Activated naive CD8-positive, alpha-beta T cell treated with anti-CD3 and anti-CD28 coated beads, Interleukin-2, amount 10 ng/mL, durations not matched to agents 7 days and 5 days (primary cell): Measurements from ENCODE around the gene STAT4. TPM values are rescaled to one million over a fixed set of nuclear protein-coding genes. Genes with fewer than 3 reads are reported as not detected.

Experiments used
- ATAC-seq: fragments of 150-1000 bp; cut with Tn5 transposase; one replicate; pipeline ENCODE4 v1.10.0; 2021; ENCODE audit warnings: low read depth, moderate library complexity
- POLR2A ChIA-PET: fragments of 350-600 bp; sonication (Branson Sonifier 250); formaldehyde crosslinking; loops from one replicate; lab custom pipeline; 2021; ENCODE audit warnings: antibody characterized with exemption; lab: Charles Lee
- DNase-seq: peaks from one replicate; pipeline ENCODE4 v3.0.0; 2021
- H3K27ac Mint-ChIP-seq: one replicate; pipeline ENCODE4 v1.8.0; 2022; ENCODE audit warnings: mild to moderate bottlenecking, mixed read lengths
- H3K27me3 Mint-ChIP-seq: one replicate; pipeline ENCODE4 v1.8.0; 2022; ENCODE audit warnings: mild to moderate bottlenecking, moderate library complexity, mixed read lengths
- H3K36me3 Mint-ChIP-seq: one replicate; pipeline ENCODE4 v1.8.0; 2021; ENCODE audit warnings: mild to moderate bottlenecking, mixed read lengths
- H3K4me1 Mint-ChIP-seq: one replicate; pipeline ENCODE4 v1.8.0; 2021; ENCODE audit warnings: mixed read lengths
- H3K4me3 Mint-ChIP-seq: one replicate; pipeline ENCODE4 v1.8.0; 2022; ENCODE audit warnings: mild to moderate bottlenecking, moderate library complexity, mixed read lengths
- H3K9me3 Mint-ChIP-seq: one replicate; pipeline ENCODE4 v1.8.0; 2021; ENCODE audit warnings: mixed read lengths
- total RNA-seq, 2 experiments: library from RNA; stranded (reverse); gene quantifications; one replicate each; pipeline ENCODE4 v1.2.3, GENCODE V29; 2021

STAT4 gene
- total RNA-seq, 2 experiments from 2014 or later = 170 to 177 TPM

DNA sequence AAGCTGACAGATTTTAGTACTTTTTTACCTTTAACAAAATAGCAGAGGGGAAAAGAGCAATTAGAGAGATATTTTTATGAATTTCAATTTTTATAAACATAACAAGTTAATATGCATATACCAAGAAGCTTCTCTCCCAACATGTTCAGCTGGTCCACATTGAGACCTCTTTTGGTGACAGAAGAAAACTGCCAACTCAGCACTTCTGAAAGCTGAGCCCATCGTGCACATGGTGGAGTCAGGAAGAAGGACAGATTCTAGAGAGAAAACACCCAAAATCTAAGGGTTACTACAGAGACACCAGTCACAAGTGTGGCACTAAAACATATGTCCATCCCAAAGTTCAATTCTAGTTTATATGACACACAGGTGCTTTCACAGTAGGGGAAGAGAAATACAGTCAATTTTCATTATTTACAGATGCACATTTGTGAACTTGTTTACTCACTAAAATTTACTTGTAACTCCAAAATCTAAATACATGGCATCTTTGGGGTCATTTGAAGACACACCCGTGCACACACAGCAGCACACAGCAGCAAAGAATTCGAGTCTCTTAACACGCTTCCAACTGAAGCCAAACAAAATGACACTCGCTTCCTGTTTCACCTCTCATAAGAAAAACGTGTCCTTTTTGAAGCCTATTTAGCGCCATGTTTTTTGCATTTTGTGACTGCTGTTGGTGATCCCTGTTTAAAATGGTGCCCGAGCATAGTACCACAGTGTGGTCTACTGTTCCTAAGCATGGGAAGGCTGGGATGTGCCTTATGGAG lies 168.3 kb downstream of the STAT4 start:
- ATAC-seq (no peak), DNase-seq (no peak)
- Mint-ChIP-seq H3K27ac (peak overlapping the region; percentile 62), H3K27me3 (no peaks in the 10 kb centered on the region), H3K36me3 (peaks cover 80% of the 10 kb centered on the region), H3K4me3 (no peak overlapping the region), H3K9me3 (no peaks in the 10 kb centered on the region), H3K4me1 (peaks cover 60% of the 10 kb centered on the region)
- POLR2A ChIA-PET = interaction anchor here (1.5 to 2.0 kb wide), 3 partner anchors 20 to 31 kb away, joined by 3 to 8 read pairs (median 5); partner anchors contain the start of gene STAT1

DNA sequence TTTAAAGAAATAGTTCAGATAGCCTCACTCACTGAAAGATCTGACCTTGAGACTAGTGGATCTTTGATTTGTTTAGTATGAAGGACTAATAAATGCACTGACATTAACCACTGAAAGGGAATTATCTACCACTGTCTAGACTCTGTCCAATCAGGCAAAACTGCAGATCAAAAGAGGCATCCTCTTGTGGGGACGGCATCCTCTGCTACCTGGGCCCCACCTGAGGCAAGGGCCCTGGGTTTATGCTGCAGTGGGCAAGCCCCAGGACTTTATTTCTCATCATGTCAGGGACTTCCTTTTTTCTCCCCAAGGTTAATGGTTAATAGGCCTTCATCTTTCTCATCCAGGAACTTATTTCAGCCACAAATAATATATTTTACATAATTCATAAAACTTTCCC lies 169.1 kb downstream of the STAT4 start:
- peak overlapping the region; percentile 36 for H3K27ac Mint-ChIP-seq
- no peak overlapping the region for H3K4me3 Mint-ChIP-seq
- peaks cover 58% of the 10 kb centered on the region for H3K4me1 Mint-ChIP-seq
- DNase-seq = no peak
- H3K9me3 Mint-ChIP-seq = no peaks in the 10 kb centered on the region
- POLR2A ChIA-PET = interaction anchor here (1.7 to 2.1 kb wide), 3 partner anchors 8 to 32 kb away, joined by 5 to 8 read pairs (median 7); partner anchors contain the start of gene STAT1
- ATAC-seq = no peak
- peaks cover 79% of the 10 kb centered on the region for H3K36me3 Mint-ChIP-seq
- no peaks in the 10 kb centered on the region for H3K27me3 Mint-ChIP-seq

DNA sequence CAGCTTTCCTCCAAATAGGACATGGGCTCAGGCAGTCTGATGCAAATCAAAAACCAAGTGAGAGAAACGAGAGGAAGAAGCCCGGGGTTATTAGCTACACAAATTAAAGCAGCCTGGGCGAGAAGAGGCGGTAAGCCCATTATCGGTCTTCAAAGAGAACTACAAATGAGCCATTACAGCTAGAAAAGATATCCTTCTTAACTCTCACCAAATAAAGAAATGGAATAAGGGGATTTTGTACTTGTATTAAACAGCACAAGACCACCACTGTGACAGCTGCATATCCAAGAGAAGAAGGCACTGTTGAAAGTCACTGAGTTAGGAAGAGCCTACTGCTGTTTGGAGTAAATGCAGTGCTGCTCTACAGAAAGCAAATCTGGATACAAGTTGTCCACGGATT lies 169.5 kb downstream of the STAT4 start:
- Mint-ChIP-seq H3K27ac (peak overlapping the region; percentile 44), H3K4me1 (peaks cover 57% of the 10 kb centered on the region), H3K27me3 (no peaks in the 10 kb centered on the region), H3K36me3 (peaks cover 80% of the 10 kb centered on the region), H3K9me3 (no peaks in the 10 kb centered on the region), H3K4me3 (no peak overlapping the region)
- POLR2A ChIA-PET = interaction anchor here (0.6 to 2.1 kb wide), 3 partner anchors 9 to 52 kb away, joined by 4 to 8 read pairs (median 7); partner anchors contain the start of gene STAT1
- no peak for ATAC-seq
- no peak for DNase-seq

DNA sequence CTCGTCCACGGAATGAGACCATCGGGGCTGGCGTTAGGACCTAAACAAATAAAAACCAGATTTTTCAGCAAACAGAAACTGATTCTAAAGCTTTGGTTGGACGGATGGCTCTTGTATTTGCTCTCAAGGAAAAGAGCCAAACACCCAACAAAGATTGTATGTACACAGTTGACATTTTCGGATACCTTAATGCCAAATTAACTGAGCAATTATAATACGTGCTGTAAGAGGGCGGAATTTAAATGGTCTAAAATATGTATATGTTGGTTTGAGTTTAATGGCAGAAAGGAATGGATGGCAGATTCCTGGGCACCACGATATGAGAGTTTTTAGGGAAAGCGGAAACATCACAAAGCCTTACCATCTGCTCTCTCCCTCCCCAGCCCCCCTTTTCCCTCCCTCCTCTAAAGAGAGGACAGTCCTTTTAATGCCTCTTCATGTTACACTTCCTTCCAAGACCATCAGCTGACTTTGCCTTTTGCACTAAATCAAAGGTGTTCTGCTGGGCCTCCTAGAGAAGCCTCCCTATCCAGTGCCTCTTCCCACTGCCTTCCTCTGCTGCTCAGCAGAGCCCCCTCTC lies 170.1 kb downstream of the STAT4 start:
- Mint-ChIP-seq H3K36me3 (peaks cover 78% of the 10 kb centered on the region), H3K9me3 (no peaks in the 10 kb centered on the region), H3K4me1 (peaks cover 52% of the 10 kb centered on the region), H3K4me3 (no peak overlapping the region), H3K27me3 (no peaks in the 10 kb centered on the region), H3K27ac (peak overlapping the region; percentile 44)
- POLR2A ChIA-PET = interaction anchor here (0.6 to 2.1 kb wide), 2 partner anchors 9 to 51 kb away, joined by 4 to 7 read pairs; no protein-coding TSS in a partner anchor
- ATAC-seq (no peak), DNase-seq (no peak)

DNA sequence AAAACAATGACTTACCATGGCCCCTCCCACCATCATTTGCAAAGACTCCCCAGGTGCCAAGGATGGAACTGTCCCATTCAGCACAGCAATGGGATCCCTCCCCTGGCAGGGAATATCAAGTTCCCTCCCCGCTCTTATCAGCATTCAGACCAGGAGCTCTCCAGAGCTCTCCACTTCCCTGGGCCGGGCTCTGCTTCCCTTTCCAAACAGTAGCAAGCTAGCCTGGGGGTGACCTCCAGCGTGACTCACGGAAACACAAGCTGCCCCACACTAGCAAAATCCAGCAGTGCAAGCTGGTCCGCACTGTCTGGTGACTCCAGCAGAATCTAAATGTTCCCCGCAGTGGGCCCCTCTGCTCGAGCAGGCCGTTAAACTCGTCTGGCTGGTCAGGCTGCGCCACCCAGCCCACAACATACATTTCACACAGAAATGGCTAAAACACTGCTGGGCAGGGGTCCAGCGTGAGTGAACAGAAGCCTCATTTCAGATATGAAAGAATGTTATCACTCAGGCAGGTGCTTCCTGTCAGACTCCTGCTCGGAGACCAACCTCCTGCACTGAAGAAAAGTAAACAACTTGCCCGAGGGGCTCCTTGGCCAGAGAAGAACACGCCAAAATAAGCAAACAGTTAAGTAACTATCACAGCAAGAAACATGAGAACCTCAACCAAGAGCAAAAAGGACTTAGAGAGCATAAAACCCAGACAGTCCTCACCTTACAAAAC lies 170.7 kb downstream of the STAT4 start:
- POLR2A ChIA-PET = interaction anchor here (1.2 to 2.2 kb wide), 4 partner anchors 9 to 32 kb away, joined by 3 to 8 read pairs (median 6); no protein-coding TSS in a partner anchor
- ATAC-seq (no peak), DNase-seq (no peak)
- Mint-ChIP-seq H3K4me1 (peaks cover 48% of the 10 kb centered on the region), H3K27me3 (no peaks in the 10 kb centered on the region), H3K4me3 (no peak overlapping the region), H3K27ac (peak overlapping the region; percentile 27), H3K36me3 (peaks cover 79% of the 10 kb centered on the region), H3K9me3 (no peaks in the 10 kb centered on the region)

Other genes with a start within 250 kb of the STAT4 start
- 100 to 1,000 TPM; 544 to 571 TPM for gene STAT1, start 136.8 kb downstream of the STAT4 start, total RNA-seq
- gene MYO1B, start 94.4 kb upstream of the STAT4 start, total RNA-seq = 1 to 10 TPM; 3.2 to 3.9 TPM